ENCODE data around the gene SRGAP2C.
"Not testable (repeated sequence)": the region's sequence is repeated elsewhere in the genome, so short reads cannot be mapped to it uniquely, and the experiment has no call there.

The SRGAP2C gene

DNA sequence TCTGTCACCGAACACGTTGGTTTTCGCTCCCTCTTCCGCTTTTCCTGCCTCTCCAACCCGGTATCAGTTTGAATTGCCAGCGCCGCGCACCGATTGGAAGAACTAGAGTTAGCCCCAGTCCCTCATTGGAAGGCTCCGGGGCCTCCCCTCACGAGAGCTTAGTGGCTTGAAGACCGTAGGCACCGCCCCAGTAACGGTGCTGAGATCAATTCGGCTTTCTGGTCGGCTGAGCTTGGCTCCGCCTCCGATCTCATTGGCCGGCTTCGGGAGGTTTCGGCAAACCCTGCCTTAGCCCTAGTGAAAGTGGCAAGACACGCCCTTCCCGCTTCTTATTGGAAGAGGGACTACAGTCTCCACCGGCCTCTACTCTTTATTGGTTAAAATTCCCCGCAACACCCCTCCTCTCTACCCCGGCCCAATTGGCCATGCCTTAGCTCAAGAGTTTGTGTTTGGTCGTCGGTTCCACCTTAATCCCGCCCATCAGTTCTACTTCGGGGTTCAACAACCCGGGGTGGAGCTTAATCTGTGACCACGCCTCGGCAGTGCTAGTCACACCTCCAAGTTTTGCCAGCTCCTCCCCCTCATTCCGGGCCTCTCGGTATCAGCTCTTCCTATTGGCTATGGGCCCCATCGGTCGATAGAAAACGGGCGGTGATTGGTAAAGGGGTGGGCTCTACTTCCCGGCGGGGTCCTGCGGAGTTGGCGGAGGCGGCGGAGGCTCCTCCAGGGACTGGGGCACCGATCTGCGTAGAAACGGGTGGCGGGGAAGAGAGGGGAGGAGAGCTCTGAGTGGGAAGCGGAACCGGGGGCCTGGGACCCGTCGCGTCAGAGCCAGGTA is at the start of gene SRGAP2C, which contains the start of gene FAM72B:
Gene SRGAP2C (plus strand): TSS at position 686 of the 838 bp plus-strand sequence. CDS start 2,472 bp downstream, outside the sequence.
Gene FAM72B (minus strand): TSS at position 51 of the 838 bp plus-strand sequence. CDS start 851 bp downstream, outside the sequence.
- peak; percentile 92 for DNase-seq

DNA sequence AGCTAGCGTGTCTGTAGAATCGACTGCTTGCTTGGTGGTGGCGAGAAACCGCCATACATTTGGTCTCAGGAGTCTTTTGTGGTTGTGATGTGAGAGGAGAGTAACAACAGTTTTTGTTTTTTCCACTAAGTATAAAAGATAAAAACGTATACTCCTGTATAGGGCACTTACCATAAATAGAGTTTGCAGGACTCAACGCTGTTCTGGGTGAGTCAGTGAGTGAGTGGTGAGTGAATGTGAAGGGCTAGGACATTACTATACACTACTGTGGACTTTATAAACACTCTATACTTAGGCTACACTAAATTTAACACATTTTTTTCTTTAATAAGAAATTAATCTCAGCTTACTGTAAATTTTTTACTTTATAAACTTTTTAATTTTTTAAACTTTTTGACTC is 44.4 kb upstream of the SRGAP2C start:
- DNase-seq = not testable (repeated sequence)

DNA sequence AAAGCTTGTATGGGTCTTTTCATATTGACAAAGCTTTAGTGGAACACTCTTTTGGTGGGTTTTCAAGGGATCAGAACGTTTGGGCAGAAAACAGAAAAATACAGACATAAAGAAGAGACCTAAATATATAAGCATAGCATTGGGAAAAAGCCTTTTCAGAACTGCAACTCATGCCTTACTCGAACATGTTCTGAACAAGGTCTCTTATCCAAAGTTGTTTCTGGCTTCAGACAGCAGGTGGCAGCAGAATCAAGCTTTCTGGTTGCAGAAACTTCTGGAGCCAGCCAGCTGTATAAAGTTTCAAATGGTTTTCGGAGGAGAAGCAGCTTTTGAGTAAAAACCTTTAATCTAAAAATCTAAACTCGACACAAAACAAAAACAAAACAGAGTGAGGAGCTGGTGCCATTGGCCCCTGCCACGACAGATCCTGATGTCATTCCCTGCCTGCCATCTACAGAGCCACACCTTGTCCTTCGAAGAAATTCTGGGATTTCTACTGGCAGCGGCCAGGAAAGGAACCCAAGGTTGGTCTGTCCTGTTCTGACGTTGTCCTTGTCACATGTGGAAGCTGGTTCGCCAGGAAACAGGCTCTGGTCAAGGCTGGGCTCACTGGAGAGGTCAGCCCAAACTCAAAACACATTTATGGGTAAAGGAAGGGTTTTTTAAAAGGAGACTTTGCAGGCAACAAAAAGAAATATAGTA is 36.1 kb upstream of the SRGAP2C start:
- DNase-seq = not testable (repeated sequence)

DNA sequence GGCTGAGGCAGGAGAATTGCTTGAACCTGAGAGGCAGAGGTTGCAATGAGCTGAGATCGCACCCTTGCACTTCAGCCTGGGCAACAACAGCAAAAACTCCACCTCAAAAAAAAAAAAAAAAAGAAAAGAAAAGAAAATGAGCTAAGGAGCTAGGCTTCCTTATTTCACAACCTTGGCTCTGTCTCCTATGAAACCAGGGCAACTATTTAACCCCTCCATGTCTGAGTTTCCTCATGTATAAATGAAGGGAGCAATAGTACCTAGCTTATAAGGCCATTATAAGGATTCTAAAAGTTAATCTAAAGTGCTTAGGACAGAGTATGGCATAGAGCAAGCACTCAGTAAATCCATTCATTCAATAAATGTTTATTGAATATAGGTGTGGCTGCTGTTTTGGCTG is 33.5 kb upstream of the SRGAP2C start:
- not testable (repeated sequence) for DNase-seq

DNA sequence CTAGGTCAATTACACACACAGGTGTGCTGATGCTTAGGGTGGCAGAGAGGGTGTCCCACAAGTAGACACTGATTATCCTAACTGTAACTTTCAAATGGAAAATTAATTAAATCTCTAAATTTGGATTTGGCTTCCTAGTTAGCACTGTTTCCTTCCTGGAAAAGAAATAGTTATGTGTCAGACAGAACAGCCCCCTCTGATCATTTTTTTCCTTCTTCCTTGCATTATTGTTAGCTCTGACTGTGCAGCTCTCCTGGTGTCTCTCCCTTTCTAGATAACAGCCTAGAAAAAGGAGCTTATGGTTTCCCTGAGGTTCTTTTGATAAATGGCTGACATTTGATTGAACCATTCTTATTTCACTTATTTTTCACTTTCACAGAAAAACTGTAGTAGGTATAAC is 32.0 kb upstream of the SRGAP2C start:
- DNase-seq = not testable (repeated sequence)

DNA sequence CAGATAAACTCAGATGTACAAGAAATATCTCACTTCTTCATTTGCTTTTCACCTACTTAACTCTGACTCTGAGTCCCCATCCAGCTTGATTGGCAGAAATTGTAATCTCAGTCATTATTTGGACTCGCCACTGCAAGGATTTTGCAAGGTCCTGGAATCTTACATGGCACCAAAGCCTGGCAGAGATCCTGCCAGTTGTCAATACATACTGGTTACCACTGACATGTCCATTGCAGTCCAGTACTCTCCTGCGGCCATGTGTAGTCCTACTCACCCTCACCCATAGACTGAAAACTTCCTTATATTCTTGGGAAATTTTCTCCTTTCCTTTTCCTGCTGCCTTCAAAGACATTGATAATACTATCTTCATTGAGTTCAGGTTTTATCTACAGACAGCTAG is 30.0 kb upstream of the SRGAP2C start:
- DNase-seq = not testable (repeated sequence)

DNA sequence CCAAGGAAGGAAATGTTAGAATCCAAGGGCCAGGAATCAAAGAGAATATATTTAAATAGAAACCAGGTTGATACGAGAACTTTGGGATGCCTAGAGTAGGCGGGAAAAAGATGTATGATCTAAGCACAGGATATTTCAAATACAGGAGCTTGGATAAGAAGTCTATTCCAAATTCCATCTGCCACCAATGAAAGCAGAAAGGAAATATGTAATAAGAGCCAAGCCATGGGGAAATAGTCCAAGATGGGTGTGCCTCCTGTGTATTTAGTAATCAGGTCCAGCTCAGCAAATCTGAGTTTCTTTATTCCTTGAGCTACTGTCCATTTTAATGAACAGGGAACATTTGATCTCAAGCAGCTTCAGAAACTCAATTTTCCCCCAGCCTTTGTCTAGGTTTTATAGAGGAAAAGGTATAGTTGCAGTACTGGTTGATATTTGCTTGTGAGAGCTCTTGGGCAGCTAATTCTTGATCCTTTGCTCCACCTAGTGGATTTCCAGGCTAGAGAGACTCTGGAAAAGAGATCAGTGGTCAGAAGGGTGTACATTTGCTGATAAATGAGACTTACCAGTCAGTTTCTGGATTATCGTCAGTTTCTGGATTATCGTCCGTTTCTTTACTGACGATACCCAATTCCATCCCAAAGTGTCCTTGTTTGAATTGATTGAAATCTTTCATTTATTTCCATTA is 29.0 kb upstream of the SRGAP2C start:
- not testable (repeated sequence) for DNase-seq

DNA sequence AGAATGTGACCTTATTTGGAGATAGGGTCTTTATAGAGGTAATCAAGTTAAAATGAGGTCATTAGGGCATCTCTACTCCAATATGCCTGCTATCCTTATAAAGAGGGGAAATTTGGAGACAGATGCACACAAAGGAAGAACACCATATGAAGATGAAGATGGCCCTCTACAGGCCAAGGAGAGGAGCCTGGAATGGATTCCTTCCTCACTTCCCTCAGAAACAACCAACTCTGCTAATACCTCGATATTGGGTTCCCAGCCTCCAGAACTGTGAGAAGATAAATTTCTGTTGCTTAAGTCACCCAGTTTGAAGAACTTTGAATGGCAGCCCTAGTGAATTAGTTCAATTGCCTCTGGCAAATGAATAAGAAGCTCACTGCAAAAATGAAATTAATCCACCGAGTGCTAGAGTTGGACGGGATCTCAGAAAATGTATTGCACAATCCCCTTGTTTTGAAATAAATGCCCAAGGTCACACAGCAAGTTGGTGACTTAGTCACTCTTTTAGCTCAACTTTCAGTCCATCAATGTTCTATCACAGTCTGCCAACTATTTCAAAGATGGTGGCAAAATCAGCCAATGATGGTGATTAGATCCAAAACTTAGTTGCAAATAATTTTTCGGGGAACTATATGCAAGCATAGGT is 27.7 kb upstream of the SRGAP2C start:
- DNase-seq = not testable (repeated sequence)

DNA sequence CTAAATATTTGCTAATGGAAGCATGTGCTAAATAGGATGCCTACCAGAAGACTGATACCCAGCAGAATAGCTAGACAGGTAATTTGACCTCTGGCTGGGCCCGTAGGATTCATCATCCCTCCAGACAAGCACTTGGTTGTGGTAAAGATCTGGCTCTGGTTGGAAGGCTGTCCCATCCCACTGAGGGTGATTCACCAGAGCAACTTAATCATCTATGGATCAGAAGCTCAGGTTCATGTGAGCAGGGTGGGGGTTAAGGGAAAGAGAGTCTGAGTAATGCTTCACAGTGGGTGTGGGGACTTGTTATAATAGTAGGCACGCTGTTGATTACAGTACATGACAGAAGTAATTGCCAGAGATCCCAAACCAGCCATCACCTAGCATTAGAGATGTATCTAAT is 27.2 kb upstream of the SRGAP2C start:
- not testable (repeated sequence) for DNase-seq

DNA sequence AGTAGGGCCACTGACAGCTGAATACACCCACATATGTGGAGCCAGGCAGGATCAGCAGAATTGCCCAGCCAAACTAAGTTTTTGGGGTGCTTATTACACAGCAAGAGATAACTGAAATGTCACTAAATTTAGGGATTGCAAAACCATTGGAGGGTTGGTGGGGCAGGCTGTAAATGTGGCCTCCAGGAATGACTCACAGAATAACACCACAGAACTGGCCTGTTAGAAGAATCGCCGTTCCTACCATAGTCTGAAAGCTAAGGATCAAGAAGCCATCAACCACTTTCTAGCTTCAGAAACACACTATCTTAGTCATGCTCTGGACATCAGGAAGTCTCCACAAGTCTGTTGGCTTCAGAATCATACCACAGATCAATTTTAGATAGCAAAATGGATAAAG is 24.7 kb upstream of the SRGAP2C start:
- not testable (repeated sequence) for DNase-seq

DNA sequence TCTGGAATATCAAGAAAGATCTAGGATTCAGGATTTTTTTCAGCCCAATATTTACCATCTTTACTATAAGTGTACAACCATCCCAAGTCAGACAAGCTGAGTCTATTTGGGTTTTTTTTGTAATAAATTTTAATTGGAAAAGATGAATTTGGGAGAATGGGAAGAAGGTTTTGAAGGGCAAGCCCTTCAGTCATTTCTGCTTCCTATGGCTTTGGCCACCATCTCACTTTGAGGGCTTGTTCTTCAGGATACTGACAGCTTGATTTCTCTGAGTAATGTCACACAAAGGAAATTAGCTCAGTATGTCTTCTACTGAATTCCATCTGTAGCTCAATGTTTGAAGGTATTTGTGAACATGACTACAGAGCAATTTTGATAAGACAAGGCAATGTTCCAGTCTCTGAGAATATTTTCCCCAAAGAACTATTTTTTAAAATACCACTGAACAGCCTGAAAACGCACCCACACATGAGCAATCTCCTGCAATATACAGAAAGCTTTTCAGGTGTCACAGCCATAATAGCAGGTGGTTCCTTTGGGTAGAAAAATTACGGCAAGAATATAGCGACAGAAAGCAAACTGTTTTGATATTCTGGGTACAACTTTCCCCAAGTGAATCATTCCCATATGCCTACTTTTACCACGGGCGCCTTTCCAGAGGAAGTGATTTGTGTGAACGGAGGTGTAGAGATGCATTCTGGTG is 23.4 kb upstream of the SRGAP2C start:
- DNase-seq = not testable (repeated sequence)

DNA sequence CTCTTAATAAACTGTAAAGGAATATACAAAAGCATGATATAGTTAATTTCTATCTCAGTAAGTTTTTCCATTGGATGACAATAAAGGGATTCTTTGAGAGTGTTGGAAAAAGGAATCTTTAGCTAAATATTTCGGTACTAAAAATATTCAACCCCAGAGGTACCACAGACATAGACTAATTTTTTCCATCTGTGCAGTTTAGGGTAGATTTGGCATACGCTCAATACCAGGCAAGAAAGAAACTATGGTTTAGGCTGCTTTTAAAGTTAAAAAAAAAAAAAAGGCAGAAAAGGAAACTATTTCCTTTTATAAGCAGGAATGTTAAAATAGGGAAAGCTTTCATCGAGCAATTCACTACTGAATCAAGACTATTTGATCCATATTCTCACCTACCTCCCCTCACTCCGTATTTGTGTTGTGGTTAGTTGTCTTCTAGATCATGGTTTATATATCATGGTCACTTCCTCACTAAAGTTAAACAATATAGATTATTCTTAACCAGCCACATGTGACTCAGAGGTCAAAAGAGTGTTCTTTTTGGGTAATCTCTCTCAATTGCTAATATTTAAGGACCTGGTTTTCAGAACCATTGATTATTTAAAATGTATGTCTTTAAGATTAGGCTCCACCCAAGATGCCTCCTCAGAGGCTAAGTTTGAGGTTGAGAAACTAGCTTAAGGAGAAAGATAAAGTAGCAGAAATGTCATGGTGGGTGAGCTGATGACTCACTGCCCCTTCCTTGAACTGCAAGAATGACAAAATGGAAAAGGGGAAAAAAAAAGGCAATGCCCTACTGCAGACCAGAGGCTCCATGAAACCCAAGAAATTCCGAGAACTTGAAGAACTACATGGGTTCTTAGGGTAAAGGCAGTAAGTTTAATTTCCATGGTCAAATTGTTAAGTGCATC is 20.7 kb upstream of the SRGAP2C start:
- DNase-seq = not testable (repeated sequence)

DNA sequence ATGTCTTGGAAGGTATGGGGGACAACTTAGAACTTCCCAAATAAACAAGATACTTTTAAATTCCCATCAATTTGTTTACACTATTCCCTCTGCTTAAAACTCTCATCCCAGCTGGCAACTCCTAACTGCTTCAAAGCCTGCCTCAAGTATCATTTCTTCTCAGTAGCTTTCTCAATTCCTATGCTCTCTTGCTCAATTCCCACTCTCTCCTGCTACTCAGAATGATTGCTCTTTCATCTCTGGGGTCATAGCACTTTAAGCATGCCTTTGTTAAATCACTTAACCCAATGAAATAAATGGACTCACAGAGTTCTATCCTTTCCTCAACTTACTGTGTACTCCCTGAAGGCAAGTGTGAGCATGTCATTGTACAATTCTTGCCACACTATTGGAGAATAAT is 19.5 kb upstream of the SRGAP2C start:
- DNase-seq = not testable (repeated sequence)

DNA sequence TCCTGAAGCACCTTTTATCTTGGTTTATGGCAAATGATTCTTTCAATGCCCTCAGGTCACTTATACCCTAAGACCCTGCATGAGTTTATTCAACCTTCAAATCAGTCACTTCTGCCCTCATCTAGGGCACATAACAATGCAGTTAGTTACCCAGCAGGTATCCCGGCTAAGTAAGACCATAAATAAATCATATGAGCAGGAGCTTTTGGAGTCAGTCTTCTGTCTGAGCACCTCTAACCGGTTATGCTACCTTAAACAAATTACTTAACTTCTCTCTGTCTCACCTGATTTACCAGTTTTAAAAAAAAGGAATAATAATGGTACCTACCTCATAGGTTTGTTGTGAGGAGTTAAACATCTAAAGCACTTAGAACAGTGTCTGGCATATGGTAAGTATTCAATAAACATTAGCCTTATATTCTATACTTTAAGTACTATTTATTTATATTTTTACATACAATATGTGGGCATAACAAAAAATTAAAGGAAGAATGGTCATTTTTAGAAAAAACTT is 17.5 kb upstream of the SRGAP2C start:
- DNase-seq = not testable (repeated sequence)

DNA sequence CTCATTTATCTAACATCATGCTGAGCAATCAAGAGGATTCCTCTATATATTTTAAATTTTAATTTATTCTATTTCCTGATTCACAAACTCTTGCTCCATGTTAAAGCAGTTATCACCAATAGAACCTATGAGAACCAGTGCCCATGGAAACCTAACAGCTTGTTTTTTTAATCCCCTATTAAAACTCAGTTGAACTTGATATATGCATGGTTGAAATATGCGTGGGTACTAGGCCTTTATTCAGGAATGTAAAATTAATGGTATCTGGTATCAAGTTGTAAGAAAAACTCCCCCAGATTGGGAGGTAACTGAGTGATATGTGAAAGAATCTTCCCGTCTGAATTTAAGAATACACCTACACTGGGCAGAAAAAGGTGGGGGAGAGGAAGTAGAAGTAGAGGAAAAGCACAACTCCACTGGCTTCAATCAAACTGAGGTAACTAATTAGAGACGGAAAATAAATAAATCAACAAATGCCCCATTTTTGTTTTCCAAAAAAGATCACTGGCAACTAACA is 16.6 kb upstream of the SRGAP2C start:
- DNase-seq = not testable (repeated sequence)

DNA sequence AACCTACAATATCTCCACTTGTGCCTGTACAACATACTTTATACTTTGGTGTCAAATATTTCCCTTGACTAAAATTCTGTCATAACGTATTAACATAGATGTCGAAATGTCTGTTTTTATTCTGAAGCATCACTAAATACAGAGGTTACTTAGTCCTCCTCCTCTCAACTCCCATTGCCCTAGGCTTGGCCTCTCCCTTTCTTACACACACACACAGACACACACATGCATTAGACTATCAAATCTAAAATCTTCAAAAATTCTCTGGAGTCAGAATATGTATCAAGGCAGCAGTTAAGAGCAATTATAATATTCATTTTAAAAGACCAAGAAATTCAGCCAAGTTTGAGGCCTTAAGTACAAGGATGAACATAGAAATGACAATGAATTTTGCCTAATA is 8.1 kb upstream of the SRGAP2C start:
- DNase-seq = not testable (repeated sequence)

DNA sequence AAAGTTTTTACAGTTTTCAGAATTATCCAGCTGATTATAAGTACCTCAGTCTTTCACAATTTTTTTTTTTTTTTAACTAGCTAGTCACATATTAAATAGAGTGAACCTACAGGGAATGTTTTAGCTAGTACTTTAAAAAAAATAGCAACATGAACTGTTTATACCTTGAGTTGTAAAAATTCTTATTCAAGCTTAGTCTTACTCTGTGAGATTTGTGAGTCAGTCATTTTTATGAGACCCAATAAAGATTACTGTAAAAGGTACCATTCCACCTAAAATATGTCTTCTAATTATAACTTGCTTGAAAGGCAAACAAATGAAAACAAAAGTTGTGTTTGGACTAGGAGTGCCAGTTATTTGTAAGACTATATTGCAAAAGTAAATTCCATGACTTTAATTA is 6.6 kb upstream of the SRGAP2C start:
- DNase-seq = not testable (repeated sequence)

DNA sequence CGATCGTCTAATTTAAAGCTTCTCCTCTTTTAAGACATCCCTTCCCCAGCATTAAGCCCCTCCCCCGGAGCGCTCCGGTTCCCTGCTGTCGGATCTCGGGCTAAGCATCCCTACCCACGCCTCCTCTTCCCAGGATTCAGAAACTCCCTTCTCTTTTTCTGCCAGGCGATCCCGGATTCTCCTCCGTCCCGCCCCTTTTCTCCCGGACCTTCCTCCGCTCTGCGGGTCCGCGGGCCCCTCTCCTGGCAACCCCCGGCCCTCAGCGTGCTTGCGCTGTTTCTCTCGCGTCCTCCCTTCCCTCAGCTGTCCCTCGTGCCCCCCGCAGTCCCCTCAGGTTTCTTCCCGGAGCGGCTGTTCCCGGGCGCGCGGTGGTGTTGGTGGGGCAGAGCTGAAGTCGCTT is 908 bp upstream of the SRGAP2C start:
- not testable (repeated sequence) for DNase-seq

DNA sequence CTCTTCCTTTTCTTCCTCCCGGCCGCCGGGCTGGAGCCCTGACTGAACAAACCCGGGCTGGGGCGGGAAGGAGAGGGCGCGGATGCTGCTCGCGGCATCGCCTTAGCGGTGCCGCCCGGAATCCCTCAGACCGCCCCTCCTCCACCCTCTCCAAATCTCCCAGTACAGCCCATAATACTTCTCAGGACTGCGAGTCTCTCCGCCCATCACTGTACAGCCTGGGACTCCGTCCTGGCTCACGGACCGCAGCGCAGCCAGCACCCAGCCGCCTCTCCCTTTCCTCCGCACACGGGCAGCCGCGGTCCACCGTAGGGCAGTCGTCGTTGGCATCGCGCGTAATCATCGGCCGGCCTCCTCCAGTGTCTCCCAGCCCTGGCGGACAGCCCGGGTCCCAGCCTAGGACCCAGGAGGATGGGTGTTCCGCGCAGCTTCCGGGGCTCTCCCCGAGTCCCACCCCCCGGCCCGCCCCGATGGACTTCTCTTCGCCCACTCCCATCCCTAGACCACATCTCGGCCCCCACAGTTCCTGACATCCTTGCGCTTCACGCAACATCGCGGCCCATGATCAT is 449 bp downstream of the SRGAP2C start:
- not testable (repeated sequence) for DNase-seq

DNA sequence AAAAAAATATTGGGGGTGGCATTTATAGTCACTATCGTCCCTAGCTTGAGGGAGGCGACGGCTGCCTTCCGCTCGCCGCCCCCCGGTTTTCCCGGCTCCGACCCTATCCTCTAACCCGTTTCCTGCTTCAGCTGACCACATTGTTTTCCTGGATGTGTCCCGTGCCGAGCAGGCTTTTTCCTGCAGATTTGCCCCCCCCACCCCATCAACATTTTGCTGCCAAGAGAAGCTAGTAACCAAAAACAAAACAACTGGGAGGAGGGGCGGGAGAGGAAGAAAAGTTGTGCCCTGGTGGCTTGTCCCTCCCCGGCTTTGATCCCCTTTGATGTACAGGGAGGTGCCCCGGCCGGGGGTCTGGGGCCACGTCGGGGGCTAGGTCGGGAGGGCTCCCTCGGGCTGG is 1.4 kb downstream of the SRGAP2C start:
- DNase-seq = not testable (repeated sequence)
